Testis (tissue), 3 donors: ENCODE data around the gene STX16. TPM values are rescaled to one million over a fixed set of nuclear protein-coding genes. Genes with fewer than 3 reads are reported as not detected.

Experiments used
- DNase-seq: peaks from one replicate; pipeline ENCODE4 v3.0.0-alpha.2; 2019
- H3K27ac ChIP-seq, 2 donors: fragments of 200-600 bp; sonication (generic); one replicate each; pipeline ENCODE4 v1.5.1; 2019
- H3K27me3 ChIP-seq: fragments of 200-600 bp; sonication (generic); one replicate; pipeline ENCODE4 v1.5.1; 2019
- H3K36me3 ChIP-seq: fragments of 200-600 bp; sonication (generic); one replicate; pipeline ENCODE4 v1.5.1; 2017; ENCODE audit warnings: low read depth; ENCODE audit errors: missing control alignments
- H3K4me1 ChIP-seq: fragments of 200-600 bp; sonication (generic); one replicate; pipeline ENCODE4 v1.5.1; 2019
- H3K4me3 ChIP-seq, 2 donors: fragments of 200-600 bp; sonication (generic); one replicate each; pipeline ENCODE4 v1.5.1; 2017 to 2019
- H3K9me3 ChIP-seq: fragments of 200-600 bp; sonication (generic); one replicate; pipeline ENCODE4 v1.5.1; 2017
- CTCF ChIP-seq, 3 experiments: fragments of 450-650 bp in 2 of 3; fragments of 200-600 bp in 1 of 3; sonication (generic) in 1 of 3; IDR thresholded peaks; one replicate each; pipeline ENCODE4 v1.5.1; 2016 to 2019; ENCODE audit warnings: antibody characterized with exemption in 3 of 3, mild to moderate bottlenecking in 2 of 3, moderate library complexity in 1 of 3
- POLR2A ChIP-seq: fragments of 450-650 bp; IDR thresholded peaks from one replicate; pipeline ENCODE4 v1.6.1; 2017; ENCODE audit warnings: antibody characterized with exemption, mild to moderate bottlenecking, moderate library complexity
- WGBS, 2 donors: methylation state at CpG; one replicate each; pipeline ENCODE4 v1.1.5; 2018; 5-methylcytosine and 5-hydroxymethylcytosine counted together
- intact Hi-C: fragments of 100-400 bp; cut with DNase I; formaldehyde crosslinking; loops from one replicate; pipeline ENCODE4 v1.15.1; 2023; ENCODE audit warnings: low total_unique reads
- polyA plus RNA-seq: library from polyadenylated mRNA; stranded (reverse); fragments of 350-450 nt; fragmentation: Illumina TruSeq; extraction: RNeasy Lipid Tissue Mini Kit (QIAGEN cat#74804); gene quantifications from one replicate; pipeline ENCODE4 v1.2.3, GENCODE V29; 2014; ENCODE audit warnings: low read depth, low replicate concordance; ENCODE audit not compliant: insufficient read depth
- total RNA-seq, 2 donors: library from RNA; depleted of rRNA; stranded (reverse); fragments of >200 nt; gene quantifications; one replicate each; pipeline ENCODE4 v1.2.3, GENCODE V29; 2016

STX16 gene
- total and polyA plus RNA-seq, 3 donors from 2014 or later, result 79.3 to 124 (median 107) TPM

GRCh38 chr20:58629215-58629580 is 21.9 kb upstream of the STX16 start:
- H3K27ac ChIP-seq, result no peak overlapping the region
- no peaks in the 10 kb centered on the region for H3K4me1 ChIP-seq
- H3K4me3 ChIP-seq, result no peak overlapping the region
- intact Hi-C loops, result no loop called here
- WGBS, 2 donors, result 67 to 100% methylated on average over 1 of the region's 1 CpG
- TF ChIP-seq CTCF (IDR thresholded peaks at IDR 0.05), result no peak
- no peak for TF ChIP-seq POLR2A
- H3K36me3 ChIP-seq, result no peaks in the 10 kb centered on the region
- H3K9me3 ChIP-seq, result no peaks in the 10 kb centered on the region
- DNase-seq, result no peak
- H3K27me3 ChIP-seq, result no peaks in the 10 kb centered on the region

GRCh38 chr20:58630063-58630462 is 21.0 kb upstream of the STX16 start:
- WGBS, 2 donors, result 55 to 66% methylated on average over 4 of the region's 4 CpGs
- Histone ChIP-seq H3K36me3 (no peaks in the 10 kb centered on the region), H3K4me1 (no peaks in the 10 kb centered on the region), H3K27ac (no peak overlapping the region), H3K9me3 (no peaks in the 10 kb centered on the region), H3K4me3 (no peak overlapping the region), H3K27me3 (no peaks in the 10 kb centered on the region)
- TF ChIP-seq CTCF (IDR thresholded peaks at IDR 0.05), result no peak
- TF ChIP-seq POLR2A, result no peak
- intact Hi-C loops, result no loop called here
- no peak for DNase-seq

DNA sequence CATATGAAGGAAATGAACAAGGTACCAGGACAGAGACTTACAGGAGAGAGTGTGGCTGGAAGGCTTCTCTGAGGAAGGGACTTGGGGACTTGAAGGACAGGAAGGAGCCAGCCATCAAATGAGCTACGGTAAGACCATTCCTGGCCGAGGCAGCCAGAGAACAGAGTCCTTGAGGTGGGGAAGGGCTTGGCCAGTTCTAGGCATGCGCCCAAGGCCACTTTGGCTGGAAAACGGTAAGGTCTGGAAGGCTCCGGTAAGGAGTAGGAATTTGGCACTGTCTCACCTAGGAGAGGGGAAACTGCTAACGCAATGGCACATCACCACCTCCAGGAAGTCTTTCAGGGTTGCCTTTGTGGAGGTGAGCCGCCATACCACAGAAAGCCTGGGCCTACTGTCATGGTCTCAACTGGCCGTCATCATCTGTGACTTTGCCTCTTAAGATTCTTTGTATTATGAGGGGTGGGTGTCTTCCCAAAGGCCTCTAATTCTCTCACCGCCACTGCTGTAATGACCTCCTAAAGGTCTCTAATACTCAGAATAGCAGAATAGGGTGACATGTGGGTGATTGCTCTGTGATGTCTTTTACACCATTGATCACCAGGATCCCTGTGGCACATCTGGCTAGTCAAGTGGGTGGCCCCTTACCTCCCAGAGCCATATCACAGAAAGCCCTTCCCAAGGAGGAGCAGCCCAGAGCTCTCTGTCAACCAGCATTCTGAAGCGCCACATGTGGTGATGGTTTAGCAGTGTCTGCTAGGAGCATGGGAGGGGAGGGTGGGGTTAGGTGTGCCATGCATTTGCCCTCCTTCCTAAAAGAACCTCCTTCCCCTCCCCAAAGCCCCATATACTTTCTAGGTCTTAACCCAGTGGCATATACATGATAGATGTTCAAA is 17.7 kb upstream of the STX16 start:
- no peak for DNase-seq
- intact Hi-C loops, result no loop called here
- H3K36me3 ChIP-seq, result no peaks in the 10 kb centered on the region
- H3K4me3 ChIP-seq, result no peak overlapping the region
- H3K4me1 ChIP-seq, result no peaks in the 10 kb centered on the region
- H3K9me3 ChIP-seq, result no peaks in the 10 kb centered on the region
- WGBS, 2 donors, result 82 to 86% methylated on average over 10 of the region's 10 CpGs
- H3K27ac ChIP-seq, result no peak overlapping the region
- H3K27me3 ChIP-seq, result no peaks in the 10 kb centered on the region
- TF ChIP-seq CTCF (IDR thresholded peaks at IDR 0.05) (no peak), POLR2A (no peak)

GRCh38 chr20:58634059-58634458 is 17.0 kb upstream of the STX16 start:
- no peak overlapping the region for H3K27ac ChIP-seq
- intact Hi-C loops, result no loop called here
- DNase-seq, result no peak
- TF ChIP-seq CTCF (IDR thresholded peaks at IDR 0.05) (no peak), POLR2A (no peak)
- H3K4me1 ChIP-seq, result no peaks in the 10 kb centered on the region
- H3K9me3 ChIP-seq, result no peaks in the 10 kb centered on the region
- WGBS, 2 donors, result 91 to 92% methylated on average over 17 of the region's 17 CpGs
- no peaks in the 10 kb centered on the region for H3K27me3 ChIP-seq
- no peaks in the 10 kb centered on the region for H3K36me3 ChIP-seq
- no peak overlapping the region for H3K4me3 ChIP-seq
